Neural cell (in vitro differentiated cells): Measurements from ENCODE around the gene CSRNP3. TPM values are rescaled to one million over a fixed set of nuclear protein-coding genes. Genes with fewer than 3 reads are reported as not detected.

ENCODE experiments used
- H2AFZ ChIP-seq: fragments of 200-600, 300-800 bp; sonication (generic), shearing (Covaris generic); 2 replicates; pipeline ENCODE4 v1.6.0; 2014; ENCODE audit warnings: low read depth, mild to moderate bottlenecking, antibody characterized with exemption, low read length, moderate library complexity
- H3F3A ChIP-seq: fragments of 200-600 bp; shearing (Covaris generic); 2 replicates; pipeline ENCODE4 v1.6.1; 2016; ENCODE audit warnings: mild to moderate bottlenecking, moderate library complexity, mixed read lengths, antibody characterized with exemption, low read length; ENCODE audit not compliant: insufficient read depth, poor library complexity, severe bottlenecking
- H3K27ac ChIP-seq: fragments of 200-600, 300-800 bp; sonication (generic), shearing (Covaris generic); 2 replicates; pipeline ENCODE4 v1.5.1; 2014; ENCODE audit warnings: mild to moderate bottlenecking, low read length, moderate library complexity
- H3K27me3 ChIP-seq: fragments of 300-800, 200-600 bp; sonication (generic), shearing (Covaris generic); 2 replicates; pipeline ENCODE4 v1.6.0; 2014; ENCODE audit warnings: mild to moderate bottlenecking, low read depth, low read length, moderate library complexity; ENCODE audit not compliant: insufficient read depth
- H3K36me3 ChIP-seq: fragments of 300-800, 200-600 bp; sonication (generic), shearing (Covaris generic); 2 replicates; pipeline ENCODE4 v1.5.1; 2014; ENCODE audit warnings: mild to moderate bottlenecking, antibody characterized with exemption, low read length, moderate library complexity; ENCODE audit not compliant: insufficient read depth
- H3K4me2 ChIP-seq: fragments of 300-800, 200-600 bp; sonication (generic), shearing (Covaris generic); 2 replicates; pipeline ENCODE4 v1.6.0; 2014; ENCODE audit warnings: mild to moderate bottlenecking, low read length
- H3K4me3 ChIP-seq: fragments of 300-800, 200-600 bp; sonication (generic), shearing (Covaris generic); 2 replicates; pipeline ENCODE4 v1.5.1; 2014; ENCODE audit warnings: mild to moderate bottlenecking, low read length, moderate library complexity
- H3K79me2 ChIP-seq: fragments of 200-600 bp; shearing (Covaris generic); replicated peaks from 2 replicates; pipeline ENCODE4 v1.6.0; 2014; ENCODE audit warnings: mild to moderate bottlenecking, low read length, moderate library complexity; ENCODE audit not compliant: insufficient read depth
- H3K9ac ChIP-seq: fragments of 300-800, 200-600 bp; sonication (generic), shearing (Covaris generic); 2 replicates; pipeline ENCODE4 v1.6.1; 2016; ENCODE audit warnings: mild to moderate bottlenecking, low read length, mixed read lengths
- H3K9me2 ChIP-seq: fragments of 200-600 bp; shearing (Covaris generic); 2 replicates; pipeline ENCODE4 v1.6.1; 2016; ENCODE audit warnings: mild to moderate bottlenecking, low read length, mixed read lengths; ENCODE audit not compliant: insufficient read depth
- H3K9me3 ChIP-seq: fragments of 200-600, 300-800 bp; sonication (generic), shearing (Covaris generic); 2 replicates; pipeline ENCODE4 v1.6.1; 2016; ENCODE audit warnings: mild to moderate bottlenecking, mixed run types, low read length, moderate library complexity, mixed read lengths
- H4K20me1 ChIP-seq: fragments of 200-600 bp; shearing (Covaris generic); 2 replicates; pipeline ENCODE4 v1.6.1; 2016; ENCODE audit warnings: mild to moderate bottlenecking, mixed run types; ENCODE audit not compliant: insufficient read depth
- EP300 ChIP-seq: fragments of 450-650 bp; conservative IDR thresholded peaks from 2 replicates; pipeline ENCODE4 v1.6.1; 2014; ENCODE audit warnings: antibody characterized with exemption, mild to moderate bottlenecking, moderate library complexity; ENCODE audit not compliant: poor library complexity, severe bottlenecking
- EZH2 ChIP-seq: fragments of 200-600, 300-800 bp; shearing (Covaris generic), sonication (generic); IDR thresholded peaks from 2 replicates; pipeline ENCODE4 v1.6.1; 2014; ENCODE audit warnings: antibody characterized with exemption, low read length, borderline replicate concordance, mild to moderate bottlenecking; ENCODE audit not compliant: insufficient read depth, poor library complexity, severe bottlenecking
- MXI1 ChIP-seq: fragments of 450-650 bp; conservative IDR thresholded peaks from 2 replicates; pipeline ENCODE4 v1.6.1; 2014; ENCODE audit warnings: antibody characterized with exemption, mild to moderate bottlenecking; ENCODE audit not compliant: poor library complexity, severe bottlenecking
- POLR2AphosphoS5 ChIP-seq: IDR thresholded peaks from 2 replicates; pipeline ENCODE4 v1.6.1; 2012
- RAD21 ChIP-seq: fragments of 450-650 bp; conservative IDR thresholded peaks from 2 replicates; pipeline ENCODE4 v1.6.1; 2014; ENCODE audit warnings: antibody characterized with exemption, mild to moderate bottlenecking, moderate library complexity
- SMC3 ChIP-seq: fragments of 450-650 bp; conservative IDR thresholded peaks from 2 replicates; pipeline ENCODE4 v1.6.1; 2014; ENCODE audit warnings: antibody characterized with exemption, mild to moderate bottlenecking, moderate library complexity; ENCODE audit not compliant: poor library complexity
- TAF1 ChIP-seq: IDR thresholded peaks from 2 replicates; pipeline ENCODE4 v1.6.1; 2012; ENCODE audit warnings: low read depth
- polyA plus RNA-seq: library from polyadenylated mRNA; depleted of rRNA; stranded (reverse); fragments of >200 nt; gene quantifications from 2 replicates; pipeline ENCODE4 v1.2.3, GENCODE V29; 2014
- TF ChIP-seq, protein P1 (sequence below): IDR thresholded peaks from 2 replicates; pipeline ENCODE4 v1.6.1; 2012; ENCODE audit warnings: borderline replicate concordance
- TF ChIP-seq, protein P2 (sequence below): fragments of 450-650 bp; IDR thresholded peaks from 2 replicates; pipeline ENCODE4 v1.5.1; 2014; ENCODE audit warnings: antibody characterized with exemption, mild to moderate bottlenecking, moderate library complexity; ENCODE audit not compliant: poor library complexity, severe bottlenecking

The CSRNP3 gene
- polyA plus RNA-seq, 1 donor from 2014 or later: 66.6 TPM

DNA sequence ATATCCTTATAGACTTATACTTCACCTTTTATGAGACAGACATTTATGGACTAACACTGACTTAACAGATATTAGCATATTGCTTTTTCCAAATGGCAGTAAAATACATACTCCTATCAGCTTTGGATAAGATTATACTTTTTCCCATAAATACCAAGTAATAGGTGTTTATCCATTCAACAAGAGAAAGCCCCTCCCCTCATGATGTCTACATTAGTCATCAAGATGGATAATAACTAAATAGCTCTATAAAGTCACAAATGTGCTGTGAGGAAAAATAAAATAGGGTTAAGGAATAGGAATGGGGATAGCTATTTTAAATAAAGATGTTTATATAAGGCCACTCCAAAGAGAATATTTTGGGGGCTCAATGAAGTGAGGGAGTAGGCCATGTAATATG lies 39.4 kb downstream of the CSRNP3 start:
- peaks cover 15% of the 10 kb centered on the region for H3K79me2 ChIP-seq
- no peaks in the 10 kb centered on the region for H3K27me3 ChIP-seq

GRCh38 chr2:165513479-165513878 lies 44.0 kb downstream of the CSRNP3 start:
- Histone ChIP-seq H3K36me3 (peaks cover 5% of the 10 kb centered on the region), H3K9ac (no peak overlapping the region), H3K27me3 (no peaks in the 10 kb centered on the region), H3K4me3 (no peak overlapping the region), H3K9me2 (no peaks in the 10 kb centered on the region), H2AFZ (no peak overlapping the region), H3K27ac (no peak overlapping the region), H3K4me2 (no peak overlapping the region), H3F3A (no peaks in the 10 kb centered on the region), H3K79me2 (peaks cover 19% of the 10 kb centered on the region), H3K9me3 (no peaks in the 10 kb centered on the region), H4K20me1 (no peaks in the 10 kb centered on the region)
- TF ChIP-seq SMC3: no peak
- TF ChIP-seq EZH2: no peak
- TF ChIP-seq POLR2AphosphoS5: no peak
- TF ChIP-seq, protein P1, sequence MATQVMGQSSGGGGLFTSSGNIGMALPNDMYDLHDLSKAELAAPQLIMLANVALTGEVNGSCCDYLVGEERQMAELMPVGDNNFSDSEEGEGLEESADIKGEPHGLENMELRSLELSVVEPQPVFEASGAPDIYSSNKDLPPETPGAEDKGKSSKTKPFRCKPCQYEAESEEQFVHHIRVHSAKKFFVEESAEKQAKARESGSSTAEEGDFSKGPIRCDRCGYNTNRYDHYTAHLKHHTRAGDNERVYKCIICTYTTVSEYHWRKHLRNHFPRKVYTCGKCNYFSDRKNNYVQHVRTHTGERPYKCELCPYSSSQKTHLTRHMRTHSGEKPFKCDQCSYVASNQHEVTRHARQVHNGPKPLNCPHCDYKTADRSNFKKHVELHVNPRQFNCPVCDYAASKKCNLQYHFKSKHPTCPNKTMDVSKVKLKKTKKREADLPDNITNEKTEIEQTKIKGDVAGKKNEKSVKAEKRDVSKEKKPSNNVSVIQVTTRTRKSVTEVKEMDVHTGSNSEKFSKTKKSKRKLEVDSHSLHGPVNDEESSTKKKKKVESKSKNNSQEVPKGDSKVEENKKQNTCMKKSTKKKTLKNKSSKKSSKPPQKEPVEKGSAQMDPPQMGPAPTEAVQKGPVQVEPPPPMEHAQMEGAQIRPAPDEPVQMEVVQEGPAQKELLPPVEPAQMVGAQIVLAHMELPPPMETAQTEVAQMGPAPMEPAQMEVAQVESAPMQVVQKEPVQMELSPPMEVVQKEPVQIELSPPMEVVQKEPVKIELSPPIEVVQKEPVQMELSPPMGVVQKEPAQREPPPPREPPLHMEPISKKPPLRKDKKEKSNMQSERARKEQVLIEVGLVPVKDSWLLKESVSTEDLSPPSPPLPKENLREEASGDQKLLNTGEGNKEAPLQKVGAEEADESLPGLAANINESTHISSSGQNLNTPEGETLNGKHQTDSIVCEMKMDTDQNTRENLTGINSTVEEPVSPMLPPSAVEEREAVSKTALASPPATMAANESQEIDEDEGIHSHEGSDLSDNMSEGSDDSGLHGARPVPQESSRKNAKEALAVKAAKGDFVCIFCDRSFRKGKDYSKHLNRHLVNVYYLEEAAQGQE: no peak
- TF ChIP-seq MXI1: no peak
- no peak for TF ChIP-seq EP300
- no peak for TF ChIP-seq TAF1
- no peak for TF ChIP-seq RAD21
- TF ChIP-seq, protein P2, sequence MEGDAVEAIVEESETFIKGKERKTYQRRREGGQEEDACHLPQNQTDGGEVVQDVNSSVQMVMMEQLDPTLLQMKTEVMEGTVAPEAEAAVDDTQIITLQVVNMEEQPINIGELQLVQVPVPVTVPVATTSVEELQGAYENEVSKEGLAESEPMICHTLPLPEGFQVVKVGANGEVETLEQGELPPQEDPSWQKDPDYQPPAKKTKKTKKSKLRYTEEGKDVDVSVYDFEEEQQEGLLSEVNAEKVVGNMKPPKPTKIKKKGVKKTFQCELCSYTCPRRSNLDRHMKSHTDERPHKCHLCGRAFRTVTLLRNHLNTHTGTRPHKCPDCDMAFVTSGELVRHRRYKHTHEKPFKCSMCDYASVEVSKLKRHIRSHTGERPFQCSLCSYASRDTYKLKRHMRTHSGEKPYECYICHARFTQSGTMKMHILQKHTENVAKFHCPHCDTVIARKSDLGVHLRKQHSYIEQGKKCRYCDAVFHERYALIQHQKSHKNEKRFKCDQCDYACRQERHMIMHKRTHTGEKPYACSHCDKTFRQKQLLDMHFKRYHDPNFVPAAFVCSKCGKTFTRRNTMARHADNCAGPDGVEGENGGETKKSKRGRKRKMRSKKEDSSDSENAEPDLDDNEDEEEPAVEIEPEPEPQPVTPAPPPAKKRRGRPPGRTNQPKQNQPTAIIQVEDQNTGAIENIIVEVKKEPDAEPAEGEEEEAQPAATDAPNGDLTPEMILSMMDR: no peak

More for the DNA sequence above, 39.4 kb downstream of the CSRNP3 start:
- no peak overlapping the region for H3K4me2 ChIP-seq
- H3K36me3 ChIP-seq: peaks cover 5% of the 10 kb centered on the region
- H3K9ac ChIP-seq: no peak overlapping the region
- H3K4me3 ChIP-seq: no peak overlapping the region
- H3K9me3 ChIP-seq: no peaks in the 10 kb centered on the region
- H4K20me1 ChIP-seq: no peaks in the 10 kb centered on the region
- no peaks in the 10 kb centered on the region for H3K9me2 ChIP-seq
- no peaks in the 10 kb centered on the region for H3F3A ChIP-seq
- no peak overlapping the region for H3K27ac ChIP-seq
- no peak overlapping the region for H2AFZ ChIP-seq
- TF ChIP-seq TAF1 (no peak), EZH2 (no peak), MXI1 (no peak), EP300 (no peak), SMC3 (no peak), POLR2AphosphoS5 (no peak), RAD21 (no peak)
- TF ChIP-seq, protein P1: no peak
- TF ChIP-seq, protein P2: no peak
